GM12864 (cell line): ENCODE data around the gene B4GALT5.

Experiments used
- DNase-seq: peaks from one replicate; pipeline ENCODE4 v3.0.0-alpha.2; 2011; ENCODE audit warnings: low read depth
- H3K4me3 ChIP-seq: 2 replicates; pipeline ENCODE4 v1.5.1; 2011; ENCODE audit warnings: mild to moderate bottlenecking, low read depth, low read length, control low read depth
- TF ChIP-seq, protein P1 (sequence below): IDR thresholded peaks from 2 replicates; pipeline ENCODE4 v1.5.1; 2011; ENCODE audit warnings: low read depth, mild to moderate bottlenecking, moderate library complexity, low read length, control low read depth, inconsistent platforms; ENCODE audit errors: missing control alignments

B4GALT5 gene

DNA sequence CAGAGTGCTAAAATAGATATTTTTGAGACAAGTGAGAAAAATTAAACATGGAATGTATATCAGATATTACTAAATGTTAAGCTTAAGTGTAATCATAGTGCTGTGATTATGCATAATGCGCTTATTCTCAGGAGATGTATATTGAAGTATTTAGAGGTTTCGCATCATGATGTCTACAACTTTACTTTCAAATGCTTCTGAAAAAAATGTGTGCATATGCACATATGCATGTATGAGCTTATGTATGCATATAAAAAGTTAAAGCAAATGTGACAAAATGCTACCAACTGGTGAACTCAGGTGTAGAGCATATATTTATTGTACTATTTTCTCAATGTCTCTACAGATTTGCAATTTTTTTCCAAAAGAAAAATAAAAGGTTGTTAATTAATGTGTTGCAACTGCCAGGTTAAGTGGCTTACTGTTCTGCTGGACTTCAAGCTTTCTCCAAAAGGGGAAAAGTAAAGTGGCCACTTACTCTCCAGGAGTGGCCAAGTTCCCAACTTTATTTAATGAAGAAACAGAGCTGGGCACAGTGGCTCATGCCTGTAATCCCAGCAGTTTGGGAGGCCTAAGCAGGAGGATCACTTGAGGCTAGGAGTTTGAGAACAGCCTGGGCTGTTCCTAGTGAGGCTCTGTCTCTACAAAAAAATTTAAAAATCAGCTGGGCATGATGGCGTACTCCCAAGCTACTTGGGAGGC, 48.9 kb downstream of the B4GALT5 start:
- TF ChIP-seq, protein P1, sequence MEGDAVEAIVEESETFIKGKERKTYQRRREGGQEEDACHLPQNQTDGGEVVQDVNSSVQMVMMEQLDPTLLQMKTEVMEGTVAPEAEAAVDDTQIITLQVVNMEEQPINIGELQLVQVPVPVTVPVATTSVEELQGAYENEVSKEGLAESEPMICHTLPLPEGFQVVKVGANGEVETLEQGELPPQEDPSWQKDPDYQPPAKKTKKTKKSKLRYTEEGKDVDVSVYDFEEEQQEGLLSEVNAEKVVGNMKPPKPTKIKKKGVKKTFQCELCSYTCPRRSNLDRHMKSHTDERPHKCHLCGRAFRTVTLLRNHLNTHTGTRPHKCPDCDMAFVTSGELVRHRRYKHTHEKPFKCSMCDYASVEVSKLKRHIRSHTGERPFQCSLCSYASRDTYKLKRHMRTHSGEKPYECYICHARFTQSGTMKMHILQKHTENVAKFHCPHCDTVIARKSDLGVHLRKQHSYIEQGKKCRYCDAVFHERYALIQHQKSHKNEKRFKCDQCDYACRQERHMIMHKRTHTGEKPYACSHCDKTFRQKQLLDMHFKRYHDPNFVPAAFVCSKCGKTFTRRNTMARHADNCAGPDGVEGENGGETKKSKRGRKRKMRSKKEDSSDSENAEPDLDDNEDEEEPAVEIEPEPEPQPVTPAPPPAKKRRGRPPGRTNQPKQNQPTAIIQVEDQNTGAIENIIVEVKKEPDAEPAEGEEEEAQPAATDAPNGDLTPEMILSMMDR, result no peak
- no peak for DNase-seq
- H3K4me3 ChIP-seq, result no peak overlapping the region

DNA sequence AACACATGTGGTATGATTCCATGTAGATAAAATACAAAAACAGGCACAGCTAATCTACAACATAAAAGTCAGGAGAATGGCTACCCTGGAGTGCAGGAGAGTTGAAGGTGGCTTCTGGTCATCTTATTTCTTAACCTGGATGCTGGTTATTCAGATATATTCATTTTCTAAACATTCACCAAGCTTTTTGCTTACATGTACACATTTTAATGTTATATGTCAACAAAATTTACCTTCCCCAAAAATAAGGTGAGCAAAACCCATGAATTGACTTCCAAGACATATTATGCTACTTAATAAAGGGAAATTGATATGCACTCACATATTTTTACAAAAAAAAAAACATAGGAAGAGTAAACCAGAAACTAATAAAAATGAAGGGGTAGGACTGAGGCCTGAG, 50.6 kb downstream of the B4GALT5 start:
- H3K4me3 ChIP-seq, result no peak overlapping the region
- DNase-seq, result no peak
- TF ChIP-seq, protein P1, result no peak

DNA sequence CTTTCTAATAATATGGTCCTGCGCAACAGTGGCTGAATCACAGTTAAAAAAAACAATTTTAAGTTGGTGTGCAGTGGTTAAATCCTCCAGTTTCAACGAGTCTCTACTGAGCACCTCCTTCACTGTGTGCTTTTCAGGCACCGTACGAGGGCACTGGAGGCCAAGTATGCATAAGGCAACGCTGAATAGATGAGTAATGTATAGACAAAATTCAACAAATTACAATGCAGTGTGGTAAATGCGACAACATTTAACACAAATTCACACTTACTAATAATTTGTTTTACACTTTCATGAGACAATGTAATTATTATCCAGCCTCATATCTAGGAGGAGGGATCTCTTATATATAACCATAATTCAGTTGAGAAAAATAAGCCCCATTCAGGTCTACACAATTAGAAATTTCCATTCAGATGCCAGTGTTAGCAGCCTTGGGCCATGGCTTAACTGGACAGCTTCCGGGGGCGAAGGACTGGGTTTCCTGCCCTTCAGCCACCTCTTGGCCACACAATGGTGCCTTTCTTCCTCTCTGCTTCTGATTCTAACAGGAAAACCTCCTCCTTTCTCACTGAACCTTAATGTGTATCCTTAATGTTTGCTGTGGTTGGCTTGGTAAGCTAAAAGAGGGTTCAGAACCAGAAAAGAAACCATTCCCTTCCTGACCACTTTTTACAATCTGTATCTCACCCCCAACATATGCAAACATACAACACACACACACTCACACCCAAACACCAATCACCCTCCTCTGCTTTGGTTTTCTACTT, 51.9 kb downstream of the B4GALT5 start:
- no peak for DNase-seq
- no peak overlapping the region for H3K4me3 ChIP-seq
- TF ChIP-seq, protein P1, result no peak

DNA sequence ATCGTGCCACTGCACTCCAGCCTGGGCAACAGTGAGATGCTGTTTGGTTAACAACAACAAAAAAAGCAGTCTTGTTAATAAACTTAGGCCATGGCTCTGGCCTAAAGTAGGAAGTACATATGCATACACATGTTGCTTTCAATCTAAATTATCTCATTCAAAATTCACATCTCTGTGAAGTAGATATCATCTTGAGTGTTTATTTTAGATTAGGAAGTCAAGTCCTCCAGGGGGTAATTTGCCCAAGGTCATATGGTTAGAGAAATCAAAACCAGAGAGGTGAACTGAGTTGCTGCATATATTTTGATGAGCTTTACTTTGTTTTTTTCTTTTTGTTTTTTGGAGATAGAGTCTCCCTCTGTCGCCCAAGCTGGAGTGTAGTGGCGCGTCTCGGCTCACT, 52.8 kb downstream of the B4GALT5 start:
- no peak for DNase-seq
- TF ChIP-seq, protein P1, result no peak

DNA sequence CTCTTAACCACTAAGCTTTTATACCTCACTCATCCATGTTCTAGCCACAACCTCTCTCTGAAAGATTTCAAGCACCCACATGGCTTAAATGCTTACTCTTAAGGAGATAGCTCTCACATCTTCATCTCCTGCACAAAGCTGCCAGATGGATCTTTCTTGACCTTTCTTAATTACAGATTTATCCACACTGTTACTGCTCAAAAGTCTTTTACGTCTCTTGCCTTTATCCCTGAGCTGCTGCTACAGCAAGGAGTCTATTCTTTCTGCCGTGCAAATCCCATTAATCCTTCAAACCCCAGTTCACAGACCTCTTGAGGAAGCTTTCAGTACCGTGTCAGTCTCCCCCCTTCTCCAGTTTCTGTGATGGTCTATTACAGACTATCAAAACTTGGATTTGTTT, 54.6 kb downstream of the B4GALT5 start:
- TF ChIP-seq, protein P1, result no peak
- DNase-seq, result no peak
- no peak overlapping the region for H3K4me3 ChIP-seq

More for the DNA sequence above, 52.8 kb downstream of the B4GALT5 start:
- H3K4me3 ChIP-seq, result no peak overlapping the region

DNA sequence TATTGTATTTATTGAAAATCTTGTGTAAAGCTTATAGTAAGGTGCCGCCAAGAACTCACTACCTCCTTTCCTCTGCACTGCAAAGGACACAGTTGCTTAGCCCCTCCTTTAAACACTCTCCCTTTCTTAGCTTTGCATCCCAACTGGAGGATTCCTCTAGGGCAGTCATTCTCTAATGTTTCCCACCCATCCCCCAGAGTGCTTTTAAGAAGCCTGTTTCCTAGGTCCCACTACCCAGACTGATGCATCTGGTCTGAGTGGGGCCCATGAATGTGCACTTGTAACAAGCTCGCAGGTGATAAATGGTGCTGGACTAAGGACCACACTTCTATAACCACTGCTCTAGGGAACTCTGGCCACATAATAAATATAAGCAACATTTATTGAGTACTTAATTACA, 55.2 kb downstream of the B4GALT5 start:
- TF ChIP-seq, protein P1, result no peak
- no peak overlapping the region for H3K4me3 ChIP-seq
- DNase-seq, result no peak
